Measurements from ENCODE around the gene THSD8. TPM values are rescaled to one million over a fixed set of nuclear protein-coding genes. Genes with fewer than 3 reads are reported as not detected.

THSD8 gene
- total and polyA plus RNA-seq, 2 experiments from 2014 or later, result 5.1 TPM; not detected in 1

DNA sequence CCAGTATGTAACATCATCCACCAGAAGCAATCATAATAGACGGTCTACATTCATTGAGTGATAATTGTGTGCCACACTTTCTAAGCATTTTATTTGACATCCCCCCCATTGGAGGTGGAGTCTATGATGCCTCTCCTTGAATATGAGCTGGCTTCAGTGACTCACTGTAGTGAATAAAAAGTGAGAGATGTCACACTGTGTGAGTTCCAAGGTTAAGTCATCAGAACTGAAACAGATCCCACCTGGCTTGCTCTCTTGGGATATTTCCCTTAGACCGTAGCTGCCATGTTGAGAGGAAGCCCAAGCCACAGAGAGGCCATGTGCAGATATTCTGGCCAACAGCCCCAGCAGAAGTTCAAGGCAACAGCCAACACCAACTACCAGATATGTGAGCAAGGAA is 19.9 kb downstream of the THSD8 start:
- Histone ChIP-seq H3K27ac (no peak overlapping the region), H4K20me1 (ENCODE audit: insufficient read depth, poor library complexity, severe bottlenecking) (no peaks in the 10 kb centered on the region), H3K9me3 (ENCODE audit: low read depth) (no peaks in the 10 kb centered on the region), H3K9me2 (replicated peaks; ENCODE audit: insufficient read depth) (no peaks in the 10 kb centered on the region), H3K4me1 (ENCODE audit: insufficient read depth) (no peaks in the 10 kb centered on the region), H3K27me3 (peaks cover 20% of the 10 kb centered on the region), H3K79me2 (no peaks in the 10 kb centered on the region), H3K4me3 (no peak overlapping the region), H3K36me3 (replicated peaks; ENCODE audit: insufficient read depth, low read depth) (no peaks in the 10 kb centered on the region), H3K4me2 (no peak overlapping the region), H2AFZ (no peak overlapping the region)
- no peak for TF ChIP-seq EZH2phosphoT487 (IDR thresholded peaks at IDR 0.05; ENCODE audit: low read depth, severe bottlenecking, unreplicated experiment)
- TF ChIP-seq, protein P1, sequence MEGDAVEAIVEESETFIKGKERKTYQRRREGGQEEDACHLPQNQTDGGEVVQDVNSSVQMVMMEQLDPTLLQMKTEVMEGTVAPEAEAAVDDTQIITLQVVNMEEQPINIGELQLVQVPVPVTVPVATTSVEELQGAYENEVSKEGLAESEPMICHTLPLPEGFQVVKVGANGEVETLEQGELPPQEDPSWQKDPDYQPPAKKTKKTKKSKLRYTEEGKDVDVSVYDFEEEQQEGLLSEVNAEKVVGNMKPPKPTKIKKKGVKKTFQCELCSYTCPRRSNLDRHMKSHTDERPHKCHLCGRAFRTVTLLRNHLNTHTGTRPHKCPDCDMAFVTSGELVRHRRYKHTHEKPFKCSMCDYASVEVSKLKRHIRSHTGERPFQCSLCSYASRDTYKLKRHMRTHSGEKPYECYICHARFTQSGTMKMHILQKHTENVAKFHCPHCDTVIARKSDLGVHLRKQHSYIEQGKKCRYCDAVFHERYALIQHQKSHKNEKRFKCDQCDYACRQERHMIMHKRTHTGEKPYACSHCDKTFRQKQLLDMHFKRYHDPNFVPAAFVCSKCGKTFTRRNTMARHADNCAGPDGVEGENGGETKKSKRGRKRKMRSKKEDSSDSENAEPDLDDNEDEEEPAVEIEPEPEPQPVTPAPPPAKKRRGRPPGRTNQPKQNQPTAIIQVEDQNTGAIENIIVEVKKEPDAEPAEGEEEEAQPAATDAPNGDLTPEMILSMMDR (IDR thresholded peaks at IDR 0.05; ENCODE audit: poor library complexity), result no peak
- DNase-seq (ENCODE audit: low spot score), result no peak
- 90% methylated on average over 2 of the region's 2 CpGs for WGBS (ENCODE audit: low lambda C conversion rate, missing lambda C conversion rate)

DNA sequence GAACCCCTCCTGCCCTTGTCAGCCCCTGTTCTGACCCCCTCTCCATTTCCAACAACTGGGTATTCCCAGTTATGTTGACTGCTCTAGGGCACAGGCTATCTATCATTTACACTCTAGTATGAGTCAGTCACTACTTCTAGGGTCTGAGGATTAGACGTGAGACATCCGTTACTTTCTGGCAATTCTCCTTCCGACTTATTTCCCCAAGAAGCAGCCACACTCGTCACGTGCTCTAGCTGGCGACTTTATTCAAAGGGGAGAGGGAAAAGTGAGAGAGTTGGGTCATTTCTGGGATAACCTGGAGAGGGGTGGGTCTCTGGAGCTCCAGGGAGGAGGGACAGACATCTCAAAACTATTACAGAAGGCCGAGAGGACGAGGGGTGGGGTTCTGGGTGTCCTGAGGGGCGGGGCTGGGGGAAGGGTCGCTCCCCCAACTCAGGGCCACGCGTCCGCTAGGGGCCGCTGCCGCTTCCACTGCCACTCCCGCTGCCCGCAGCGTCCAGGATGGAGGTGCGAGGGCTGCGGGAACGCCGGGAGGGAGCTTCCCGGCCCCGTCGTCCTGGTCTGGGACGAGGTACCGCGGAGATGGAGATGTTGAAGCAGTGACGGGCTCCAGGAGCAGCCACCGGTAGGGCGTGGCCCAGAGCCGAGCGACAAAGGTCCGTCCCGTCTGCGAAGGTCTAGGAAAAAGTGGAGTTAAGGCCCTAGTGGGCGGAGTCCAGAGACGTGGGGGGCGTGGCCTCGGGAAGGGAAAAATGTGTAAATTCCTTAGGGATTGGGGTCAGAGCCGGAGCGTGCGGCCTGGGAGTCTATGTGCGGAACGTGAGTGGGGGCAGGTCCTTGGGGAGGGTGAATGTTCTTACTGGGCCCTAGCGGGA is 23.6 kb downstream of the THSD8 start:
- 10% methylated on average over 32 of the region's 46 CpGs for WGBS (ENCODE audit: low lambda C conversion rate, missing lambda C conversion rate)
- Histone ChIP-seq H3K27me3 (peaks cover 34% of the 10 kb centered on the region), H2AFZ (no peak overlapping the region), H3K27ac (no peak overlapping the region), H4K20me1 (ENCODE audit: insufficient read depth, poor library complexity, severe bottlenecking) (no peaks in the 10 kb centered on the region), H3K79me2 (no peaks in the 10 kb centered on the region), H3K4me3 (no peak overlapping the region), H3K9me3 (ENCODE audit: low read depth) (no peaks in the 10 kb centered on the region), H3K9me2 (replicated peaks; ENCODE audit: insufficient read depth) (no peaks in the 10 kb centered on the region), H3K4me1 (ENCODE audit: insufficient read depth) (no peaks in the 10 kb centered on the region), H3K36me3 (replicated peaks; ENCODE audit: insufficient read depth, low read depth) (no peaks in the 10 kb centered on the region), H3K4me2 (peak overlapping the region; percentile 65)
- DNase-seq (ENCODE audit: low spot score), result peak; percentile 54
- TF ChIP-seq, protein P1 (IDR thresholded peaks at IDR 0.05; ENCODE audit: poor library complexity), result peak; percentile 51
- TF ChIP-seq EZH2 (IDR thresholded peaks at IDR 0.05; ENCODE audit: borderline replicate concordance), result no peak

DNA sequence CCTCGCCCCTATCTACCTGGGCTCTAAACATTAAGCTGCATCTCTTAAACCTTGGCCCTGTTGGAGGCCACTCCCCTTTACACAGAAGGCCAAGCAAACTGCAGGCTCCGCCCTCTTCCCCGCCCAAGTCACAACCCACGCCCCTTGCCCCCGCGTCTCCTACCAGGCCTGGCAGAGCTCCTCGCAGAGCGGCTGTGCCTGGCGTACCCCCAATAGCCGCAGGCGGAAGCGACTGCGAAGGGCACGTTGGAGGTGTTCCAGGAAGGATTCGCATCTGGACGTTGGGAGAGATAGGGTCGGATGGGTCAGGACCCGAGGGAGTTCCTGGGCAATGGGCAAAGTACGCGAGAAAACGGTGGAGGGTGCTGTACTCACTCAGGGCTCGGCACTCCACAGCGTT is 26.6 kb downstream of the THSD8 start:
- Histone ChIP-seq H3K79me2 (no peaks in the 10 kb centered on the region), H3K4me3 (no peak overlapping the region), H3K9me3 (ENCODE audit: low read depth) (no peaks in the 10 kb centered on the region), H2AFZ (no peak overlapping the region), H3K9me2 (replicated peaks; ENCODE audit: insufficient read depth) (no peaks in the 10 kb centered on the region), H3K36me3 (replicated peaks; ENCODE audit: insufficient read depth, low read depth) (no peaks in the 10 kb centered on the region), H3K27me3 (peaks cover 57% of the 10 kb centered on the region), H3K4me2 (peak overlapping the region; percentile 34), H3K4me1 (ENCODE audit: insufficient read depth) (no peaks in the 10 kb centered on the region), H3K27ac (no peak overlapping the region), H4K20me1 (ENCODE audit: insufficient read depth, poor library complexity, severe bottlenecking) (no peaks in the 10 kb centered on the region)
- TF ChIP-seq EZH2phosphoT487 (IDR thresholded peaks at IDR 0.05; ENCODE audit: low read depth, severe bottlenecking, unreplicated experiment), result no peak
- TF ChIP-seq, protein P1 (IDR thresholded peaks at IDR 0.05; ENCODE audit: poor library complexity), result no peak
- WGBS (ENCODE audit: low lambda C conversion rate, missing lambda C conversion rate), result 16% methylated on average over 23 of the region's 23 CpGs
- peak; percentile 56 for DNase-seq (ENCODE audit: low spot score)
